HUES6 (cell line): Measurements from ENCODE around the gene PRPS2.

Source experiments
- H3K27ac ChIP-seq: 2 replicates; pipeline ENCODE4 v1.7.0; 2013; ENCODE audit warnings: low read depth, mild to moderate bottlenecking, low read length, inconsistent platforms
- H3K27me3 ChIP-seq: 2 replicates; pipeline ENCODE4 v1.6.1; 2013; ENCODE audit warnings: low read length; ENCODE audit not compliant: control insufficient read depth, insufficient read depth
- H3K36me3 ChIP-seq: 2 replicates; pipeline ENCODE4 v1.6.1; 2013; ENCODE audit warnings: low read length; ENCODE audit not compliant: control insufficient read depth, insufficient read depth
- H3K4me1 ChIP-seq: 2 replicates; pipeline ENCODE4 v1.6.1; 2013; ENCODE audit warnings: low read length; ENCODE audit not compliant: control insufficient read depth, insufficient read depth
- H3K4me3 ChIP-seq: 2 replicates; pipeline ENCODE4 v1.5.1; 2013; ENCODE audit warnings: low read depth, low read length
- H3K9ac ChIP-seq: one replicate; pipeline ENCODE4 v1.6.1; 2013; ENCODE audit warnings: mild to moderate bottlenecking, low read length
- H3K9me3 ChIP-seq: 2 replicates; pipeline ENCODE4 v1.6.1; 2013; ENCODE audit warnings: low read depth, low read length; ENCODE audit not compliant: control insufficient read depth, insufficient read depth

The PRPS2 gene

GRCh38 chrX:12791257-12792228, at the start of gene PRPS2:
TSS of gene PRPS2 (plus strand) at chrX:12791412. CDS start at chrX:12791498, 86 bp downstream.
- H3K27me3 ChIP-seq = peaks cover 24% of the 10 kb centered on the region
- H3K27ac ChIP-seq = 0 out of 2 replicates have a peak within 1 kb of the TSS, but pooled peaks have one; percentile 75

GRCh38 chrX:12741416-12741815, 49.8 kb upstream of the PRPS2 start:
- H3K27me3 ChIP-seq = peaks cover 14% of the 10 kb centered on the region; the same call in 1 of the 2 replicates
- no peaks in the 10 kb centered on the region for H3K9me3 ChIP-seq
- no peaks in the 10 kb centered on the region for H3K4me1 ChIP-seq
- H3K36me3 ChIP-seq = no peaks in the 10 kb centered on the region
- H3K4me3 ChIP-seq = no peak overlapping the region
- no peak overlapping the region for H3K27ac ChIP-seq
- no peak overlapping the region for H3K9ac ChIP-seq

More at GRCh38 chrX:12791257-12792228, at the start of gene PRPS2:
- Histone ChIP-seq H3K4me3 (peak within 1 kb of the TSS; percentile 99), H3K9me3 (no peaks in the 10 kb centered on the region; the same call in 1 of the 2 replicates), H3K9ac (peak within 1 kb of the TSS; percentile 94), H3K36me3 (peaks cover 23% of the 10 kb centered on the region; the same call in 1 of the 2 replicates), H3K4me1 (peaks cover 14% of the 10 kb centered on the region)

- no peaks in the 10 kb centered on the region for H3K36me3 ChIP-seq
- no peak overlapping the region for H3K27ac ChIP-seq
- peaks cover 5% of the 10 kb centered on the region; the same call in 1 of the 2 replicates for H3K9me3 ChIP-seq
- H3K9ac ChIP-seq = no peak overlapping the region
- H3K4me3 ChIP-seq = no peak overlapping the region
- H3K4me1 ChIP-seq = no peaks in the 10 kb centered on the region
- peaks cover 7% of the 10 kb centered on the region; the same call in 1 of the 2 replicates for H3K27me3 ChIP-seq
Observed at GRCh38 chrX:12747433-12747832, 43.8 kb upstream of the PRPS2 start.

- no peak overlapping the region for H3K4me3 ChIP-seq
- H3K27ac ChIP-seq = no peak overlapping the region
- H3K9me3 ChIP-seq = peaks cover 5% of the 10 kb centered on the region; the same call in 1 of the 2 replicates
- H3K9ac ChIP-seq = no peak overlapping the region
- no peaks in the 10 kb centered on the region for H3K4me1 ChIP-seq
- H3K36me3 ChIP-seq = no peaks in the 10 kb centered on the region
- H3K27me3 ChIP-seq = peaks cover 3% of the 10 kb centered on the region; the same call in 1 of the 2 replicates
Observed at GRCh38 chrX:12751887-12752286, 39.3 kb upstream of the PRPS2 start.

- Histone ChIP-seq H3K4me1 (no peaks in the 10 kb centered on the region), H3K27ac (no peak overlapping the region), H3K36me3 (no peaks in the 10 kb centered on the region), H3K4me3 (no peak overlapping the region), H3K27me3 (peaks cover 3% of the 10 kb centered on the region; the same call in 1 of the 2 replicates), H3K9me3 (peaks cover 5% of the 10 kb centered on the region; the same call in 1 of the 2 replicates), H3K9ac (no peak overlapping the region)
Observed at GRCh38 chrX:12753366-12753765, 37.8 kb upstream of the PRPS2 start.

GRCh38 chrX:12758291-12758690, 32.9 kb upstream of the PRPS2 start:
- no peak overlapping the region for H3K4me3 ChIP-seq
- no peak overlapping the region for H3K9ac ChIP-seq
- peaks cover 4% of the 10 kb centered on the region; the same call in 1 of the 2 replicates for H3K27me3 ChIP-seq
- no peaks in the 10 kb centered on the region for H3K4me1 ChIP-seq
- H3K36me3 ChIP-seq = no peaks in the 10 kb centered on the region
- no peaks in the 10 kb centered on the region for H3K9me3 ChIP-seq
- no peak overlapping the region for H3K27ac ChIP-seq

- H3K4me1 ChIP-seq = no peaks in the 10 kb centered on the region
- peaks cover 9% of the 10 kb centered on the region for H3K27me3 ChIP-seq
- H3K27ac ChIP-seq = no peak overlapping the region
- no peak overlapping the region for H3K4me3 ChIP-seq
- no peaks in the 10 kb centered on the region for H3K36me3 ChIP-seq
- no peaks in the 10 kb centered on the region for H3K9me3 ChIP-seq
- no peak overlapping the region for H3K9ac ChIP-seq
Observed at GRCh38 chrX:12767856-12768255, 23.4 kb upstream of the PRPS2 start.

GRCh38 chrX:12768491-12768890, 22.7 kb upstream of the PRPS2 start:
- no peak overlapping the region for H3K4me3 ChIP-seq
- no peaks in the 10 kb centered on the region for H3K9me3 ChIP-seq
- H3K27ac ChIP-seq = no peak overlapping the region
- H3K4me1 ChIP-seq = no peaks in the 10 kb centered on the region
- H3K9ac ChIP-seq = no peak overlapping the region
- H3K27me3 ChIP-seq = peaks cover 9% of the 10 kb centered on the region
- no peaks in the 10 kb centered on the region for H3K36me3 ChIP-seq

- Histone ChIP-seq H3K4me1 (no peaks in the 10 kb centered on the region), H3K9ac (no peak overlapping the region), H3K4me3 (no peak overlapping the region), H3K27me3 (peaks cover 9% of the 10 kb centered on the region), H3K36me3 (no peaks in the 10 kb centered on the region), H3K9me3 (no peaks in the 10 kb centered on the region), H3K27ac (no peak overlapping the region)
Observed at GRCh38 chrX:12770440-12770839, 20.8 kb upstream of the PRPS2 start.

- no peak overlapping the region for H3K9ac ChIP-seq
- H3K4me3 ChIP-seq = no peak overlapping the region
- H3K4me1 ChIP-seq = no peaks in the 10 kb centered on the region
- no peaks in the 10 kb centered on the region for H3K36me3 ChIP-seq
- peaks cover 9% of the 10 kb centered on the region for H3K27me3 ChIP-seq
- H3K27ac ChIP-seq = no peak overlapping the region
- no peaks in the 10 kb centered on the region for H3K9me3 ChIP-seq
Observed at GRCh38 chrX:12771445-12772069, 19.7 kb upstream of the PRPS2 start.

GRCh38 chrX:12777670-12778069, 13.5 kb upstream of the PRPS2 start:
- no peak overlapping the region for H3K27ac ChIP-seq

More at GRCh38 chrX:12777670-12778069, 13.5 kb upstream of the PRPS2 start:
- Histone ChIP-seq H3K4me1 (no peaks in the 10 kb centered on the region), H3K9ac (no peak overlapping the region), H3K27me3 (no peaks in the 10 kb centered on the region; the same call in 1 of the 2 replicates), H3K4me3 (no peak overlapping the region), H3K36me3 (no peaks in the 10 kb centered on the region), H3K9me3 (no peaks in the 10 kb centered on the region)
